HepG2 (cell line): ENCODE measurements around the gene ELF2. TPM values are rescaled to one million over a fixed set of nuclear protein-coding genes. Genes with fewer than 3 reads are reported as not detected.

Experiments
- ATF1 ChIP-seq: IDR thresholded peaks from 2 replicates; pipeline ENCODE4 v1.6.1; 2016; ENCODE audit warnings: mild to moderate bottlenecking, control low read depth
- ATF4 ChIP-seq, 2 experiments: fragments of 450-650 bp in 1 of 2; sonication (generic) in 1 of 2; formaldehyde crosslinking; IDR thresholded peaks; 2 replicates each; pipeline versions ENCODE4 v1.5.0 to v1.8.0; 2020 to 2022; ENCODE audit warnings: mild to moderate bottlenecking in 1 of 2, missing genetic modification reagents in 1 of 2
- BRCA1 ChIP-seq: sonication (generic); formaldehyde crosslinking; IDR thresholded peaks from 2 replicates; pipeline ENCODE4 v1.4.0; 2020; ENCODE audit warnings: missing genetic modification reagents
- EHMT2 ChIP-seq: fragments of 200-600 bp; sonication (generic); IDR thresholded peaks from 2 replicates; pipeline ENCODE4 v1.7.0; 2017; ENCODE audit warnings: antibody characterized with exemption, low read depth, low read length, borderline replicate concordance
- FOXM1 ChIP-seq: sonication (generic); formaldehyde crosslinking; IDR thresholded peaks from 2 replicates; pipeline ENCODE4 v1.5.0; 2020; ENCODE audit warnings: missing genetic modification reagents
- NR2C2 ChIP-seq: sonication (generic); formaldehyde crosslinking; IDR thresholded peaks from 2 replicates; pipeline ENCODE4 v1.4.0; 2020; ENCODE audit warnings: missing genetic modification reagents, mild to moderate bottlenecking, moderate library complexity, borderline replicate concordance
- NR2F6 ChIP-seq, 2 experiments: IDR thresholded peaks; 2 replicates each; pipeline ENCODE4 v1.6.1; 2016; ENCODE audit warnings: antibody characterized with exemption in 1 of 2, mild to moderate bottlenecking in 1 of 2
- SOX13 ChIP-seq, 3 experiments: fragments of 450-650 bp in 1 of 3; sonication (generic) in 1 of 3; formaldehyde crosslinking in 1 of 3; IDR thresholded peaks in 2 of 3; conservative IDR thresholded peaks in 1 of 3; 2 replicates each; pipeline versions ENCODE4 v1.5.0 to v1.6.1; 2016 to 2020; ENCODE audit warnings: antibody characterized with exemption in 1 of 3, mild to moderate bottlenecking in 1 of 3, missing compliant biosample characterization in 1 of 3, missing genetic modification reagents in 1 of 3, moderate library complexity in 1 of 3
- SP2 ChIP-seq: sonication (generic); formaldehyde crosslinking; IDR thresholded peaks from 2 replicates; pipeline ENCODE4 v1.5.1; 2020; ENCODE audit warnings: mild to moderate bottlenecking, missing genetic modification reagents
- ZBED4 ChIP-seq: sonication (generic); formaldehyde crosslinking; IDR thresholded peaks from 2 replicates; pipeline ENCODE4 v1.4.0; 2020; ENCODE audit warnings: missing genetic modification reagents, borderline replicate concordance
- ZNF292 ChIP-seq: sonication (generic); formaldehyde crosslinking; IDR thresholded peaks from 2 replicates; pipeline ENCODE4 v1.8.1; 2022; ENCODE audit warnings: mild to moderate bottlenecking, low read depth, missing genetic modification reagents, borderline replicate concordance
- ZNF337 ChIP-seq: sonication (generic); formaldehyde crosslinking; IDR thresholded peaks from 2 replicates; pipeline ENCODE4 v1.5.1; 2020; ENCODE audit warnings: missing genetic modification reagents, low read depth, mild to moderate bottlenecking, borderline replicate concordance
- ZNF33A ChIP-seq: sonication (generic); formaldehyde crosslinking; IDR thresholded peaks from 2 replicates; pipeline ENCODE4 v1.5.1; 2020; ENCODE audit warnings: missing genetic modification reagents, mild to moderate bottlenecking, moderate library complexity, borderline replicate concordance
- ZNF546 ChIP-seq: sonication (generic); formaldehyde crosslinking; conservative IDR thresholded peaks from 2 replicates; pipeline ENCODE4 v1.8.1; 2023; ENCODE audit warnings: mild to moderate bottlenecking, missing genetic modification reagents
- ZUFSP ChIP-seq: sonication (generic); formaldehyde crosslinking; IDR thresholded peaks from 2 replicates; pipeline ENCODE4 v1.9.0; 2021; ENCODE audit warnings: missing genetic modification reagents, mild to moderate bottlenecking, borderline replicate concordance
- polyA plus RNA-seq, 8 experiments: library from polyadenylated mRNA; depleted of rRNA in 3 of 8; stranded (reverse) in 7 of 8; unstranded in 1 of 8; fragments of >200 nt; fragmentation: Illumina TruSeq in 4 of 8; extraction: Trizol in 4 of 8; gene quantifications; 2 replicates each; pipeline versions ENCODE4 v1.2.1 to v1.2.3, GENCODE V29; 2011 to 2016; ENCODE audit warnings: low read depth in 4 of 8, missing spikeins in 1 of 8, mixed read lengths in 1 of 8; ENCODE audit not compliant: insufficient read depth in 1 of 8
- total RNA-seq, 5 experiments: library from RNA; depleted of rRNA; stranded (reverse); fragments of >200 nt; fragmentation: Illumina TruSeq; extraction: Trizol; gene quantifications; 2 replicates each; pipeline ENCODE4 v1.2.3, GENCODE V29; 2016; ENCODE audit warnings: low read depth in 1 of 5

Gene ELF2
- total and polyA plus RNA-seq, 2 of the 13 experiments (the other 11 are each of a cell fraction or from before 2014, with no cell fraction given) = 28.6 to 35.4 TPM

GRCh38 chr4:139177869-139178619, 1.0 kb upstream of the ELF2 start (continued):
- TF ChIP-seq ZUFSP (CRISPR knock-in tag) (no peak), EHMT2 (no peak), SOX13 (IDR thresholded peaks at IDR 0.05) (no peak), SOX13 (CRISPR knock-in tag; conservative IDR thresholded peaks at IDR 0.05 in 1 of 2, IDR thresholded peaks at IDR 0.05 in 1 of 2) (peak in 1 of 2 experiments; percentile 34; a peak in 1 of 4 replicates), ATF4 (CRISPR knock-in tag; IDR thresholded peaks at IDR 0.05) (peak in 1 of 2 experiments; percentile 38; a peak in 1 of 4 replicates), ZNF33A (CRISPR knock-in tag) (no peak), ZNF337 (CRISPR knock-in tag) (no peak), NR2C2 (CRISPR knock-in tag) (peak; percentile 42; the same call in 1 of the 2 replicates), SP2 (peak; percentile 18; the same call in 1 of the 2 replicates), NR2F6 (IDR thresholded peaks at IDR 0.05) (no peak), NR2F6 (CRISPR knock-in tag; IDR thresholded peaks at IDR 0.05) (no peak), ZNF292 (no peak), FOXM1 (CRISPR knock-in tag) (no peak), ZNF546 (no peak), ZBED4 (CRISPR knock-in tag) (no peak), BRCA1 (CRISPR knock-in tag) (no peak), ATF1 (CRISPR knock-in tag) (no peak)
